Tibial nerve (tissue), 3 donors: ENCODE measurements around the gene CCDC91.

Experiments used
- CTCF ChIP-seq, 5 experiments: fragments of 200-600 bp in 3 of 5; fragments of 450-650 bp in 2 of 5; sonication (generic) in 3 of 5; IDR thresholded peaks; one replicate each; pipeline ENCODE4 v1.5.1; 2016 to 2019; ENCODE audit warnings: antibody characterized with exemption in 5 of 5, mild to moderate bottlenecking in 3 of 5, moderate library complexity in 2 of 5
- POLR2A ChIP-seq, 2 donors: fragments of 450-650 bp; IDR thresholded peaks; one replicate each; pipeline ENCODE4 v1.6.1; 2017; ENCODE audit warnings: antibody characterized with exemption in 2 of 2, mild to moderate bottlenecking in 2 of 2, moderate library complexity in 2 of 2

- no peak for TF ChIP-seq CTCF (IDR thresholded peaks at IDR 0.05)
- no peak for TF ChIP-seq POLR2A (IDR thresholded peaks at IDR 0.05)
Observed at GRCh38 chr12:28278499-28278898, 88.2 kb downstream of the CCDC91 start.
